ENCODE results near the gene MMP24.

MMP24 gene

GRCh38 chr20:35279040-35279439, 52.5 kb downstream of the MMP24 start:
- no peak for DNase-seq (ENCODE audit: low read depth in 2 of 2)

- no peak for DNase-seq (ENCODE audit: low read depth in 2 of 2)
Observed at GRCh38 chr20:35279533-35280174, 53.2 kb downstream of the MMP24 start.

GRCh38 chr20:35280523-35280922, 54.0 kb downstream of the MMP24 start:
- DNase-seq (ENCODE audit: low read depth in 2 of 2), result no peak

- DNase-seq (ENCODE audit: low read depth in 2 of 2), result no peak
Observed at GRCh38 chr20:35281506-35282101, 55.1 kb downstream of the MMP24 start.

GRCh38 chr20:35283441-35284266, 57.2 kb downstream of the MMP24 start:
- no peak for DNase-seq (ENCODE audit: low read depth in 2 of 2)

GRCh38 chr20:35284267-35284991, 57.9 kb downstream of the MMP24 start, which contains the start of gene EIF6:
Gene EIF6, minus strand, starts transcription at chr20:35284772. Its CDS starts 285 bp downstream, at chr20:35284487.
- peak; percentile 52 to 62 for DNase-seq (ENCODE audit: low read depth in 2 of 2)

GRCh38 chr20:35284992-35285805, 58.7 kb downstream of the MMP24 start:
- no peak for DNase-seq (ENCODE audit: low read depth in 2 of 2)

- no peak for DNase-seq (ENCODE audit: low read depth in 2 of 2)
Observed at GRCh38 chr20:35285806-35286076, 59.3 kb downstream of the MMP24 start.

- DNase-seq (ENCODE audit: low read depth in 2 of 2), result no peak
Observed at GRCh38 chr20:35286077-35286898, 59.8 kb downstream of the MMP24 start.

- no peak for DNase-seq (ENCODE audit: low read depth in 2 of 2)
Observed at GRCh38 chr20:35286899-35287508, 60.5 kb downstream of the MMP24 start.

GRCh38 chr20:35287509-35288324, 61.2 kb downstream of the MMP24 start:
- DNase-seq (ENCODE audit: low read depth in 2 of 2), result no peak

GRCh38 chr20:35288325-35289060, 62.0 kb downstream of the MMP24 start:
- DNase-seq (ENCODE audit: low read depth in 2 of 2), result no peak

GRCh38 chr20:35290186-35290886, 63.8 kb downstream of the MMP24 start:
- DNase-seq (ENCODE audit: low read depth in 2 of 2), result no peak

- no peak for DNase-seq (ENCODE audit: low read depth in 2 of 2)
Observed at GRCh38 chr20:35290887-35291417, 64.5 kb downstream of the MMP24 start.

- no peak for DNase-seq (ENCODE audit: low read depth in 2 of 2)
Observed at GRCh38 chr20:35291654-35292503, 65.4 kb downstream of the MMP24 start, which contains the start of gene FAM83C. Gene FAM83C, minus strand, starts transcription at chr20:35292425. Its CDS starts 121 bp downstream, at chr20:35292304.

- DNase-seq (ENCODE audit: low read depth in 2 of 2), result no peak
Observed at GRCh38 chr20:35292504-35293285, 66.2 kb downstream of the MMP24 start.
